DOHH2 (cell line): ENCODE data around the gene TRIM46.

Source experiments
- CTCF ChIP-seq: fragments of 200-600 bp; sonication (generic); IDR thresholded peaks from one replicate; pipeline ENCODE4 v1.5.1; 2014; ENCODE audit warnings: antibody characterized with exemption, mild to moderate bottlenecking, low read depth, low read length; ENCODE audit not compliant: poor library complexity, severe bottlenecking
- EZH2phosphoT487 ChIP-seq: fragments of 200-600 bp; sonication (generic); IDR thresholded peaks from 2 replicates; pipeline ENCODE4 v1.6.1; 2017; ENCODE audit warnings: borderline replicate concordance, mild to moderate bottlenecking, antibody characterized with exemption, low read length, moderate library complexity, mixed read lengths

GRCh38 chr1:155128755-155129473 lies 44.7 kb upstream of the TRIM46 start:
- TF ChIP-seq CTCF (no peak), EZH2phosphoT487 (no peak)
